Measurements from ENCODE around the gene TOMM20. TPM values are rescaled to one million over a fixed set of nuclear protein-coding genes. Genes with fewer than 3 reads are reported as not detected.

TOMM20 gene
- total and polyA plus RNA-seq, 9 of the 15 experiments (the other 6 are each of a cell fraction or from before 2014, with no cell fraction given): 70.6 to 334 (median 159) TPM

DNA sequence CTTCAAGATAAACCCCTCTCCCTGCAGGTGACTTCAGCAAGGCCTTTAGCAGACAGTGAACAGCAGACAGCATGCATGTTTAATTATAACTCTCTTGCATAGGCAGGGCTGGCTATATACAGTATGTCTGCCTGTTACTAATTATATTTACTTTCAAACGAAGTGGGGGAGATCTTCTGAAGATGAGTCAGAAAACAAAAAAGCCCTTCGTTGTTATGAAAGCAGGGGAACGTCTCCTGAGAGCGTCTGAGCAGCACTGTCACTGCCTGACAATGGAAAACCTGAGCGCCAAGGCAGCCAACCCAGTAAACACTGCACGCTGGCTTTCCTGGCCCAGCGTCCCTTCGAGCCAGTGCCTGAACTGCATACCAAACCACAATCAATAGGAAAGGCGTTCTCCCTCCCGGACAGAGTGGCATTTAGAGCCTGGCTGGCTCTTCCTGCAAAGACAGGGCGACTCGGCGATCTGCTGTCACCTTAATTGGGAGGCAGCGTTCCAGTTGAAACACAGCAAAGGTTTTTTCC lies 54.1 kb downstream of the TOMM20 start (continued):
- TF ChIP-seq, protein P1, sequence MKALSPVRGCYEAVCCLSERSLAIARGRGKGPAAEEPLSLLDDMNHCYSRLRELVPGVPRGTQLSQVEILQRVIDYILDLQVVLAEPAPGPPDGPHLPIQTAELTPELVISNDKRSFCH (CRISPR knock-in tag; IDR thresholded peaks at IDR 0.05): no peak
- TF ChIP-seq, protein P1 (tag; IDR thresholded peaks at IDR 0.05): 0 out of 2 replicates have a peak, but pooled peaks have one; percentile 15
- TF ChIP-seq NCOA6 (IDR thresholded peaks at IDR 0.05) (no peak), GATAD2A (IDR thresholded peaks at IDR 0.05) (no peak), STAT5B (CRISPR knock-in tag; IDR thresholded peaks at IDR 0.05) (no peak), SREBF2 (CRISPR knock-in tag; IDR thresholded peaks at IDR 0.05) (no peak), KDM1A (IDR thresholded peaks at IDR 0.05) (no peak), ARID2 (IDR thresholded peaks at IDR 0.05) (no peak), HNRNPUL1 (IDR thresholded peaks at IDR 0.05; ENCODE audit: low read length) (no peak), BHLHE40 (IDR thresholded peaks at IDR 0.05; ENCODE audit: low read length) (peak; percentile 47; the same call in 1 of the 2 replicates), JUN (IDR thresholded peaks at IDR 0.05; ENCODE audit: borderline replicate concordance, low read depth, low read length) (0 out of 2 replicates have a peak, but pooled peaks have one; percentile 25), JUN (CRISPR knock-in tag; IDR thresholded peaks at IDR 0.05; ENCODE audit: borderline replicate concordance) (no peak), OTX1 (CRISPR knock-in tag; IDR thresholded peaks at IDR 0.05) (no peak), TCF3 (CRISPR knock-in tag; IDR thresholded peaks at IDR 0.05) (peak; percentile 78; the same call in 1 of the 2 replicates), BCOR (IDR thresholded peaks at IDR 0.05) (no peak), ZNF12 (CRISPR knock-in tag; IDR thresholded peaks at IDR 0.05) (0 out of 2 replicates have a peak, but pooled peaks have one; percentile 35), CBX3 (IDR thresholded peaks at IDR 0.05; ENCODE audit: borderline replicate concordance in 1 of 2, low read length in 2 of 2) (peak in 1 of 2 experiments; percentile 12; a peak in 1 of 3 replicates), ZFX (CRISPR knock-in tag; IDR thresholded peaks at IDR 0.05) (peak; percentile 48), SMAD4 (CRISPR knock-in tag; conservative IDR thresholded peaks at IDR 0.05) (0 out of 2 replicates have a peak, but pooled peaks have one; percentile 24), MEF2A (IDR thresholded peaks at IDR 0.05; ENCODE audit: control insufficient read depth, low read depth, low read length) (no peak; the same call in 1 of the 2 replicates), HDAC3 (IDR thresholded peaks at IDR 0.05; ENCODE audit: borderline replicate concordance, partially characterized antibody) (no peak)
